Activated gamma-delta T cell treated with Interleukin-2 at 50 U/mL for 16 hours (primary cell): Measurements from ENCODE around the gene HSP90AB1.

Experiments
- DNase-seq: peaks from one replicate; pipeline ENCODE4 v3.0.0-alpha.2; 2020

The HSP90AB1 gene

DNA sequence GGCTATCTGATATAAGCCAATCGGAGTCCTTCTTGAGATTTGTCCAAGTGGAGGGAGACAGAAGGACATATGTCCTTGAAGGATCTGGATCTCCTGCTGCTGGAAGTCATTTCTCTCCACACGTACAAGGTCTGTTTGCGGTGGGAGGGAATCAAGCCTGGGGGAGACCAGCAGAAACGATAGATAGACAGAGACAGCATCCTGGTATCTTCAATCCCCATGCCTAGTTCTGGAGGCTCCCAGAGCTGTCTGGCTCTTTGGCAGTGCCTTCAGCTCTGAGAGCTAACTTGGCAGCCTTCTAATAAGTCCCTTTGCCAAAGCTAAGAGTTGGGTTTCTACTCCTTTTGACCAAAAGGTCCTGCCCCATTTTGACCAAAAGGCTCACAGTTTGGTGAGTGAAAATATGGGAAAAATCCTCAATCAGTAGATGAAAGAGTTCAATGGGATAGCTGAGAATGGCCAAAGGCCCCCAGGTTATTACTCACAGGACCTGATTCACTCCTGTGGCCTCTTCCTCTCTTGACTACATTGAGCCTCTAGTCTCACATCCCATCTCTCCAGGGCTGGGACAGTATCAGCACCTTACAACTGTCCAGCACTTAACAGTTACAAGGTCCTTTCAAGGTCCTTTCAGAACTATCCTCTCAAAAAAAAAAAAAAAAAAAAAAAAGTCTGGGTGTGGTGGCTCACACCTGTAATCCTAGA, 45.9 kb downstream of the HSP90AB1 start:
- no peak for DNase-seq

DNA sequence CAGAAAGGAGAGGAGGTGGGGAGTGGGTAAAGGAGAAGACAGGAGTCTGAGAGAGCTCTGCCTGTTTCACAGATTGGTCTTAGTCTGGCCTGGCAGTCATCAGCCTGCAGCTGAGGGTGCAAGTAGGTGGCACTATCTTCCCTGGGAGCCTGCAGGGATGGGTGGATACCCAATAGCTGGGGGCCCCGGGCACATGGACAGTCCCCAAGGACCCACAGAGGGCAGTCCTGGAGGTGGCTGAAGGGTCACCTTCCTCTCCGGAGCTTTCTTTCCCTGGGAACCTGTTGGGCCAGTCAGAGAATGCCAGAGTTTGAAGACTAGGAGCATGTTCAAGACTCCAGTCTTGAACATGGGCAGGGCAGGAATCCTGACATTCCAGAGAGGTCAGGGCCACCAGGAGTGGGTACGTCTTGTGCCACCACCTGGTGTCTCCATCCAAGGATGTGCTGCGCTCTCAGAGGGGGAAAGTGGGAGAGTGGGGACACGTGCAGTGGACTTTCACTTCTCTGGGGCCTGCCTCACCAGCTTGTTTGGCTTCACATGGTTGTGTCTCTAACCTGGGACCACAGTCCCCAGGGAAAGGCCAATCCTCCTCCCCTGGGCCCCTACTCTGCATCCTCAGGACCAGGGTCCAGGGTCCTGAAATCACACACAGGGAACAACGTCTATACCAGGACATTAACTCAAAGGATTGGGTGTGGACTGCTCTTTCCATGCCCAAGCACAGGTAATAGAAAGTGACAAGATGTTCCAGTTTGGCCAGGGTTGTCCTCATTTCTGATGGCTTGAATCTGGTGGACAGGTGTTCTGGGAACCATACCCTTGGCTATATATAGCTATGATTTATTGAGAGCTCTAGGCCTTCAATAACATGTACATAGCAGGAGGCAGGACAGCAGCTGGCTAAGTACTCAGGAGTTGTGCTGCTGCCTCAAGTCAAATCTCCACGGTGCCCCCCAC, 48.2 kb downstream of the HSP90AB1 start:
- no peak for DNase-seq

DNA sequence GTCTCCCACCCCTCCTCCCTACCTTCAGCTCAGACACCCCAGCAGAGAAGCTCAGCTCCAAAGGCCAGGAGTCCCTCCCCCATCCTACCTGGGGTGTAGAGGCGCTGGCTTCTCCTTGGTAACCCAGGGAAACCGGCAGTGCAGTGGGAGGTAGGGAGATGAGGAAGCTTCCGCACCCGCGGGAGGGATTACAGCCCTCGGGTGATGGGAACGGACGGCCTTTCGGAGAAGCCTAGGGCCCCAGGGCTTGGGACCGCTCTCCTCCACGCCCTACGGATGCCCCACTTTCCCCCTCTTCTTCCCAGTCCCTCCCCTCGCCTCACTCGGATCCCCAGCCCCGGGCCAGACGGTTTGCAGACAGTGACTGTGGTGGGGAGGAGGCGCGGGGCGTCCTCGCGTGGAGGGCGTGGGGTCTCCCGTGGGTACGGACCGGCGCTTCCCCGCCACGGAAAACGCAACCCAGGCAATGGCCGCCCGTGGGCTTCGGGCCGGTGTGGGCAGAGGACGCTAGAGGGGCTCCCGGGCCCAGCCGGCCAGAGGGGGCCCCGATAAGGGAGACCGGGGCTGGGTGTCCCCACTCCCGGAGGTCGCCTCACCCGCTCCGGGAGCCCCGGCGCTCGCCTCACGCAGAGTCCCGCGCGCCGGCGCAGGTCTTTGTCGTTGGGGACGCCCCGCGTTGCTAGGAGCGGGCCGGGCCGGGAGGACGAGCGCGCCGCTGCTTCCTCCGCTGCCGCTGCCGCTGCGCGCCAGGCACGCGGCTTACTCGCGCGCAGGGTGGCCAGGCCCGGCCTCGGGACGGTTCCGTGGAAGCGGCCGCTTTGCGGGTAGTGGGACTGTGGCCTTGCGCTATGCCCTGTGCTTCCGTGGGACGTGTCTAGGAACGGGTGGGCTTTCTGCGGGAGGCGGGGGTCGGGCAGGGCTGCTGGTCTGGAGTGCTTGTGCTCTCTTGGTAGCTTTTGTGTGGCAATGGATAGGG, 50.5 kb downstream of the HSP90AB1 start:
- DNase-seq: peak; percentile 17

DNA sequence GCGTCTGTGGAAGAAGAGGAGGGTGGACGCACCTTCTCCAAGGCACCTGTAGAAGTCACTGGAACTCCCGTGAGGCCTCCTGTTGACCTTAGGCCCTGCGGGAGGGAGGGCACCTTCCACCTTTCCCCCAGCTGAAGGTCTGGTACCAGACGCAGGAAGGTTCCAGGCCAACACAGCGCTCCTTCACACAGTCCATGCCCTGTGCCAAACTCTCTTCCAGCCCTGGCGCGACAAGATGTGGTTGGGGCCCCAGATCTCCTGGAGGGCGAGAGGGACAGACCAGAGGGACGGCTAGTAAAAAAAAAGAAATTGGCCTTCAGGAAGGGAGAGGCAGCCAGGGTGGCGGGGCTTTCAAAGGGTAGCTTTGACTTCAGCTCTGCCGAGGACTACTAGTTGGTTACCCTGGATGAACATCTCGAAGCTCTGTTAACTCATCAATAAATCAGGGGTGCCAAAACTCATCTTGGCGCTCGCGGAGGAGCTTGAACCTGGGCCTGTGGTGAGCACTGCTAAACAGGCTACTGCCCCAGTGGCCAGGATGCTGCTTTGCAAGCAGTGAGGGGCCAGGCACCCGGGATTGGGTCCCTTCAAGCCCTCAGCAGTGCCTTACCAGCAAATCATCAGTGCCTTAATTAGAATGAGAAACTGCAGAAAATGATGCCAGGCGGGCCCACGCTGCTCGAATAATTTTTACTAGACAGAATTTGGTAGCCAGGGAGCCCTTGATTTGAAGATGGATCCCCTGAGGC, 51.3 kb downstream of the HSP90AB1 start:
- no peak for DNase-seq

- no peak for DNase-seq
Observed at GRCh38 chr6:44298864-44299263, 52.0 kb downstream of the HSP90AB1 start.

DNA sequence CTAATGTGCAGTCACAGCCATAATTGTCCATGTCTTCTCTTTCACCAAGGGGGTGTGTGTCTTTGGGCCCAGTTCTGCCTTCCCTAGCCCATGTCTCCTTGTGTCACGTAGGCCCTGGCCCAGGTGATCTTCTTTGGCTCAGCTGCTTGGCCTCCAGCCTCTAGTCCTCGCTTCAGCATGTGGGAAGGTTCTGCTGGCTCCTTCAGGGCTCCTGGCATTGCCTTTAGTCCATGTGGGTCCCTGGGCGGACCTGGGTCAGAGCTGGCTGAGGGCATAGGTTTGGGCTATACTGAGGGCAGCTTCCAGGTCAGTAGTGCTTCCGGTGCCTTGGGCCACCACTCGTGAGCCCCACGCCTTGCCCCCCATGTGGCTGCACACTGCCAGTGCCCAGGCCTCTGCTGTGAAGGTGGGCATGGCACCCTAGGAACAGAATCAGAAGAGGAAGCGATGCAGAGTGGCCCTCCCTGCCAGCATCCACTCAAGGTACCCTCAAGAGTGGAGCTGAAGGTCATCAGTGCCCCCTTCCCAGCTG, 53.5 kb downstream of the HSP90AB1 start:
- no peak for DNase-seq

DNA sequence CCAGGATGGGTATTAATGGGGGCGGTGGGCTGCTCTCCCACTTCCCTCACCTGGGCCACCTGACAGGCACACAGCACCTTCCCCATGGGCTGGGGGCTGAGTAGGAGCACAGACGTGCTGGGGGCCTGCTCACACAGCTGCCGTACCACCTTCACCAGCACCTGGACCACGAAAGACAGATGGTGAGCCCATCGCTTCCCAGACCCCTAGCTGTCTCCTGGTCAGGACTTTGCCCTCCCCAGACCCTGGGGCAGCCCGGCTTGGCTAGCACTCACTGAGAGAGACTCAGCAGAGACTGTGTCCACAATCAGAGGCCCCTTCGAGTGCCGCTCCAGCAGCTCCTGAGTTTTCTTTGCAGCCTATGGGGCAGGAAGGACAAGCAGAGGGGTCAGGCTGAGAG, 54.2 kb downstream of the HSP90AB1 start:
- DNase-seq: no peak

DNA sequence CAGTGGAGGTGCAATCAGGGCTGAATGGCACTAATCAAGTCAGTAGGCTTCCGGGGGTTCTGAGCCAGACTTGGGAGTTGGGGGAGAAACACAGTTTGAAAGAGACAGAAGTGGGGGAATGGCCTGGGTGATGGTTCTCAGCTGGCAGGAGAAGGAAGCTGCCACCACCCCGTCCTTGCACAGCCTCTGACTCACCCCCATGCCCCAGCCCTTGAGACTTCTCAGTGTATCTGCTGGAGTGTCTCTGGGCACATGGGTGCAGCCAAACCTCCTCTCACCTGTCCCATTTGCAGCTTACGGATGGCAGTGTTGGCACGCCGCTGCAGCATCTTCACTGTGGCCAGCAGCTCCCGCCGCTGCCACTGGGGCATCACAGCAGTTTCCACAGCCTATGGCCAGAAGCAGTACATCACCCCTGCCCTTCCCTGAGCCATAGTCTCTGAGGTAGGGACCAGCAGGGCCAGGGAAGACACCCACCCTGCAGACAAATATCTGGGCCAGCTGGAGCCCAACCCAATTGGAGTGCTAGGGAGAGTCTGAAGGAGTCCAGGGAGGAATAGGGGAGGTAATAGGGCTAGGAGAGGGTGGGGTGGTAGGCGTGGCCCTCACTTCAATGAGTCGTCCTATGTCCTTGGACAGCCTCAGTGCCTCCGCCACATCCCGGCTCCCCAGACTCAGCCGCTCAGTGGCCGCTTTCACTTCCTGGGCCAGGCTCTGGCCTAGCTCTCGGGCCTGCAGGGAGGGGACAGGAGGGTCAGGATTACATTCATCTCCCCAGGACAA, 55.1 kb downstream of the HSP90AB1 start:
- DNase-seq: no peak

GRCh38 chr6:44302856-44303255, 56.0 kb downstream of the HSP90AB1 start:
- no peak for DNase-seq
